GM18907 (cell line): ENCODE data around the gene TSC2.

Experiments used
- ATAC-seq: cut with Tn5 transposase; IDR thresholded peaks from one replicate; pipeline ENCODE4 v1.9.1; 2021; ENCODE audit warnings: mild to moderate bottlenecking, moderate library complexity; ENCODE audit not compliant: unreplicated experiment

The TSC2 gene

DNA sequence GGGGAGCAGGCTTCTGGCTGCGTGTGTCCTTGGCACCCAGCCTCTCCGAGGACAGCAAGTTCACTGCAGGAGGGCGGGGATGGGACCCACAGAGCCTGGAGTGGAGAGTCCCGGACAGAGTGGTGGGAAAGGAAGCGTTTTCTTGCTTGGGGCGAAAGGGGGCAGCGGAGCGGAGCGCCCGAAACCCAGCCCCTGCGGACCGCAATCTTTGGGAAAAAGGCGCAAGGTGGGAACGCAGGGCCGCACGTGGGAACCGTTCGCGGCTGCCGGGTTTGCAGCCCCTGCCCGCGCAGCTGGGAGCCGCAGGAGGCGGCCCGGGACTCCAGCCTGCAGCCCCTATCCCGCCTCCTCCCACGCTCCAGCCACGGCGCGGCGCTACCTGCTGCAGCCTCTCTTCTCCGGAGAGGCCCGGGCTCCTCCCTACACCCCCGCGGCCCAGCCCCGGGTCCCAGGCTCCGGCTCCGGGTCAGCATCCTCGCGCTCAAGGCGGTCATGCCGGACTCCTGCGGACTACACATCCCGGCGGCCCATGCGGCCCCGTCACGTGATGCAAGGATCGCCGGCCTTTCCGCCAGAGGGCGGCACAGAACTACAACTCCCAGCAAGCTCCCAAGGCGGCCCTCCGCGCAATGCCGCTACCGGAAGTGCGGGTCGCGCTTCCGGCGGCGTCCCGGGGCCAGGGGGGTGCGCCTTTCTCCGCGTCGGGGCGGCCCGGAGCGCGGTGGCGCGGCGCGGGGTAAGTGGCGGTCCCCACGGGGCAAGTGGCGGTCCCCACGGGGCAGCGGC is at the start of gene TSC2, which contains the start of gene NTHL1:
TSC2 (plus strand) TSS at position 656 of the 786 bp plus-strand sequence. CDS start 631 bp downstream, outside the sequence.
NTHL1 (minus strand) TSS at position 505 of the 786 bp plus-strand sequence; CDS start at position 494, 11 bp downstream.
- ATAC-seq, result peak; percentile 88

DNA sequence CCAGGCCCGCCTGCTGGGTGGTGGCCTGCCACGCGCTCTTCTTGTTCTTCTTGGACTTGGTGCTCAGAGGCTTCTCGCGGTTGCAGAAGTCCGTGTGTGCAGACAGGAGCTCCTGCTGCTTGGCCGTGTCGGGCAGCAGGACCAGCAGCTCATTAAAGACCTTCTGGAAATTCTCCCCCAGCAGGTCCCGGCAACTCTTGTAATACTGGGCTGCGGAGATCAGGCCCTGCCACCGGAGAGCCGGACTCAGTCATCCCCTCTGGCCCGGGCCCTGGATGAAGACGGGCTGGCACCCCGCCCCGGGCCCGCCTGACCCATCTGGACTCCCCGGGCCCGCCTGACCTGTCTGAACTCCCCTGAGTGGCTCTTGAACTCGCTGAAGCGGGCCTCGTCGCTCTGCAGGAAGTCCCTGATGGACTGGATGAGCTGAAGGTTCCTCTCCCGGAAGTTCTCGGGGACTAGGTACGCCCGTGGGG is 49.4 kb upstream of the TSC2 start:
- no peak for ATAC-seq

DNA sequence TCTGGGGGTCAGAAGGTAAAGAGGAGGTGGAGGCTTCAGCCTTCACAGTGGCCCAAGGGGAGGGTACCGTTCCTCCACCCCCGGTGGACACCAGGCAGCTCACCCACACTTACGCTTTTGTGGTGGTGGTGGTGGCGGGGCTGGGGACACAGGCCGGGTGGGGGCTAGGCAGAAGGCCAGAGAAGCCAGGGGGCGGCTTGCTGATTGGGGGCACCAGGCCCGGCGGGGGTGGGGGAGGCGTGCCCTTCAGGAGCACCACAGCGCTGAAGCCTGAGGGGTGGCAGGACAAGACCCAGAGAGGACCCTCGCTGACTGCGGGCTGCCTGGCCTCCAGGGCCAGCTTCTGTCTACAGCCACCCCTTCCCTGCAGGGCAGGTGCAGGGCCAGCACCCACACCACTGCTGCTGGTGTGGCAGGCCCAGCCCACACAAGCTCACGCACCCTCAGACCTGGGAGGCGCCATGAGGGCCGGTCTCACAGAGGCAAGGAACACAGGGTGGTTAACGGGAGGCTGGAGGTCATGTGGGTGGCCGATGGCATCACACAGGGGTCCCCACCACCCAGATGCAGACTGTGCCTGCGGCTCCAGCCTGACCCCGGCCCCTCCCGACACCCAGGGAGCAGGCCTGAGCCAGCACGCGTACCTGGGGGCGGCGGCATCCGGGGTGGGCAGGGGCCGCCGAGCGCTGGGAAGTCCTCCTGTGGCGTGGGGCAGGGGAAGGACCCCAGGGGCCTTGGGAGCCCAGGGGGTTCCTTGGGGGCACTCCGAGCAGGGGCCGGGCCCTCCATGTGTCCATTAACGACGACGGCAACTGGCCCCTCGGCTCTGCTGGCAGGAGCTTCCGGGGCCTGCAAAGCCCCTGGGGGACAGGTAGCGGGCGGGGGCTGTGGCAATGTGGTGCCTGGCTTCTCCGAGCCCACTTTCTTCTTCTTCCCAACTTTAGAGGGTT is 48.7 kb upstream of the TSC2 start:
- ATAC-seq, result no peak

DNA sequence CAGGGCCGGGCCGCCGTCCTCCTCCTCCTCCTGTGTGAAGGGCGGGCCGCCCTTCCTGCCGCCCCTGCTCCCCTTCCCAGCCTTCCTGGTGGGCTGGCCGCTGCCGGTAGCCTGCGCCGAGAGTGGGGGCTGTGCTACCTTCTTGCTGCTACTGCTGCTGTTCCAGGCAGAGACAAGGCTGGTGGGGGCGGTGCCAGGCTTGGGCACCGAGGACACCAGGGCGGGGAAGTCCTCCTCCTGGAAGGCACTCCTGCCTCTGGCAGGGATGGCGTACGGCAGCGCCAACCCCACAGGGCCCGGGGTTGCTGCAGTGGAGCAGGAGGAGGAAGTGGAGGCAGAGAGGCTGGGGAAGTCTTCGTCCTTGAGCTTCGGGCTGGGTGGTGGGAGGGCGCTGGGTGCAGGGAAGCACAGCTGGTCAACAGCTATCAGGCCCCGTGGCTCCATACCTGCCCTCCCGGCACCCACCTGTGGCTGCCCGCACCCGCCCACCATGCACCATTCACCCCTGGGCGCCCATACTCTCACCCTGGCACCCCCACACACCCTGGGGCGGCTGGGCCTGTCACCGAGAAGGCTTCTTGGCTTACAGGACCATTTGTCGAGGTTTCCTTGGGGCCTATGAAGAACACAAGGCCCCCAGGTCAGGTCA is 47.8 kb upstream of the TSC2 start:
- ATAC-seq, result no peak

DNA sequence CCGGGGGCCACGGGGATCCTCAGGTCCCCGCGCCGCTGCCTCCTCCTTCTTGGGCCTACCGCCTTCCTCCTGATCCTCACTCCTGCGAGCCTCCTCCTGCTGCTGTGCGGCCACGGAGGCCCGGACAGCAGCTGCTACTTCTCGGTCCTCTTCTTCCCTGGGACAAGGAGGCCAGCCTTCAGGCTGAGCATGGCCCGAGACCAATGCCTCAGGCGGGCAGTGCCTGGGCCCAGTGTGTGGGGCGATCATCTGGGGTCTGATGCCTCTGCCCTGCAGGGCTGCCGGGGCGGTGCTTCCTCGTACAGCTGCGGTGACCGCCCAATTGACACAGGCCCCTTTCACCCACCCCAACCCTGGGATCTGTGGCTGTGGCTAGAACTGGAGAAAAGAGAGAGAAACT is 46.8 kb upstream of the TSC2 start:
- no peak for ATAC-seq

DNA sequence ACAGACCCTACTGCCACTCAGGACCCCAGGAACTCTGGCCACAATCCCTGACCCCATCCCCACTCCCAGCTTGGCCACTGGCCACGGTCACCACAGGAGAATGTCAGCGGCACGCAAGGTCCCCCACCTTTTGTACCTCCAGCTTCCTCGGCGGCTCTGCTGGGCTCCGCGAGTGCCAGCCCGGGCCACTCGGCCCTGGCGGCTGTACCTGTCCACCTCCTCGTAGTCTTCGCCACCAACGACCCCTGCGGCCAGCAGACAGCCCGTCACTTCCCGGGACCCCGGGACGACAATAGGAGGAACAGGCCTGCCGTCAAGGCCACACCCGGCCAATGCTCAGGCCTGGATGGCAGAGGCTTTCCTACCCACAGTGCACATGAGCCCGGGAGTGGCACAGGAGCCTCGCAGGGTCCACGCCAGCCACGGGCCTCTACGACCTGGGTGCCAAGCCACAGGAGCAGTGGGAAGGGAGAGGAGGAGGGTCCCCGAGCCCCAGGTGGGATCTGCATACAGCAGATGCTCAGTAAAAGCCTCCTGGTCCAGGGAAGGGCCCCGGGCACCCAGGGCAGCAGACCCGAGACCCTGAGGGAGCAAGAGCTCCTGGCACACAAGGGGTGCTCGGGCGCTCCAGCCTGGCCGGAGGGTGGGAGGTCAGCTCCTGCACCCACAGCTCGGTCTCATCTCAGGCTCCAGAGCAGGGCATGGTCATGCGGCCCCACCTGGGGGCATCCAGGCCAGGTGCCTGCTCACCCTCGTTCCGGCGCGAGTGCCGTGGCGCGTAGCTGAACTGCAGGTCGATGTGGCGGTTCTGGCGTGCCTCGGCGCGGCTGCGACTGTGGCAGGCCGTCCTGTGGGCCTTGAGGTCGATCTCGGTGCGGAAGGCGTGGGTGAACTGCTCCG is 46.1 kb upstream of the TSC2 start:
- no peak for ATAC-seq

DNA sequence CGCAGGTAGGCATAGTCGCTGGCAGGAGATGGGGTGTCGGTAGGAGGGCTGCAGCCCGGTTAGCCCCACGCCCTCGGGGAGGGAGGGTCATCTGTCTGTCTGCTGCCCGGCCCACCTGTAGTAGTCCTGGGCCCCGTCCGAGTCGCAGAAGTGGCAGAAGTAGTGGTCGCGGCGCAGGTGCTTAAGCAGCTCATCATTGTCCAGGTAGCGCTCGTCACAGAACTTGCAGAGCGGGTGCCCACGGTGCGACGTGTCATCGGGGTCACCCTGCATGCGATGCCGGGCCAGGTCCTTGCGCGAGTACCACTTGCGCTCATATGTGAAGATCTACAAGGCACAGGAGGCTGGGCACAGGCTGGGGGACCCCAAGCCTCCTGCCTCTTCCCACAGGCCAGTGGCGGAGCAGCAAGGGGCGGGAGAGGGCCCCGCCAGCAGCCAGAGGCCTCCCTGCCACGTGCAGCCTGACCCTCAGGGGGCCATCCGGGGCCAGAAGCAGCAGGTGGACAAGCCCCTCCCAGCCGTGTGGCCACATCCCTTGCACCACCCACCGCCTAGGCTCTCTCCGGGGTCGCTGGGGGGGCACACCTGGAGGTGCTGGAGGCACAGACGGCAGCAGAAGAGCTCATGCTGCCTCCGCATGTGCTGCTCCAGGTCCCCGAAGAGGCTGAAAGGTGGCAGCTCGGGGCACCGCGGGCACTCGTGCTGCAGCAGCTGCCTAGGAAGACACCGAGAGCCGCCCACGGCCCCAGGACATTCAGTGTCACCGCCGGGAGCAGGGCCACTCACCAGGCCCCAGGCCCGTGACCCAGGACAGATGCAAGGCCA is 45.2 kb upstream of the TSC2 start:
- ATAC-seq, result no peak

DNA sequence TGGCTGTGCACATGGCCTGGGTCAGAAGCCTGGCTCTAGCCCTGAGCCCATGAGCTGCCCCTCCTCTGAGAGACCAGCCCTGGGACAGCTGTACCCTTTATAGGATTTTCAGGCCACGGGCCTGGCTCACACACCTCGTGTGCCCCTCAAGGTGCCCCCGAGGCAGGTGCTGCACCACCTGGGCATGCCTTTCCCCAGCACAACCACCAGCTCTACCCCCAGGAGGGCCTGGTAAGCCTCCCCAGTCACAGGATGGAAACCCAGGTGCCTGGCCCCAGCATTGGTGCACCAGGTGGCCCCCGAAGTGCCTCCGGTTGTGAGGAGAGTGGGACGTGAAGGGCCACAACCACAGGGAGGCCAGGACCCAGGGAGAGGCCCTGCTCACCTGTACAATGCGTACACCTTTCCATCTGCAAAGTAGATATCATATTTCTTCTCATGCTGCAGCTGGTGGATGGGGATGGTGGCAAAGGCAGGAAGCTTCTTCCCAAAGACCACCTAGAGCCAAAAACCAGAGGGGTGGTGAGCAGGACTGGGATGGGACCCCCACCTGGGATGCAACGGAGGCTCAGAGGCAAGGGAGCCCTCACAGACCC is 44.5 kb upstream of the TSC2 start:
- no peak for ATAC-seq

DNA sequence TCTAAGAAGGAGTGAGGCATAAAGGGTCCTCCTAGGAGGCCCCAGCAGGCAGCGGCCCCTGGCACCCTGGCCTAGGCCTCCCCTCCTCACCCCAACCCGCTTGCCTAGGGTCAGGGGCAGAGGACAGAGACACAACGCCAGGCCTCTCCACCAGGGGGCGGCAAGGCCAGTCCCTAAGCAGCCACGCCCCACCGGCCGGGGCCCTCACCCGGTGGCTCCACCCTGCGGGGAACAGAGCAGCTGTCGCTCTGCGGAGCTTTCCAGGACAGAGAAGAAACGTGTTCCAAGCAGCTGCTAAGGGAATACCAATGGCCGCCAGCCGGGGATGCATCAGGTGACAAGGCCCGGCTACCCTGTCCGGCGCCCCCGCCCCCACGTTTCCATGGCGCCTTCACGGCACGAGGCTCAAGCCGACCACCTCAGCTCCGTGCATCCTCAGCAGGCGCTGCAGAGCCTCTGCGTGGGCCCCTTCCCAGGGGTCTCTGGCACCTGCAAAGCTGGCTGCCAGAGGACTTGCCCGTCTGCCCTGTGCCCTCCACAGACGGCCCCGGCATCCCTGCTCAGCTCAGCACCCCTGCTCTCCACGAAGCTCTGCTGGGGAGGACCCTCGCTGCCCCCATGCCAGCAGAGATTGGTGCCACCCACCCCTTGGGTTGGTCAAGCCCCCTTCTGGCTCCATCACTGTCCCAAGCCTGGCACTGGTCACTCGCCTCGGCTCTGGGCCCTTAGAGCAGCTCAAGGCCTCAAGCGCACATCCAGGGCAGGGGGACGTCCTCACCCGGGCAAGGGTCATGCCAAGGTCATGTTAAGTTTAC is 43.8 kb upstream of the TSC2 start:
- ATAC-seq, result peak; percentile 59

DNA sequence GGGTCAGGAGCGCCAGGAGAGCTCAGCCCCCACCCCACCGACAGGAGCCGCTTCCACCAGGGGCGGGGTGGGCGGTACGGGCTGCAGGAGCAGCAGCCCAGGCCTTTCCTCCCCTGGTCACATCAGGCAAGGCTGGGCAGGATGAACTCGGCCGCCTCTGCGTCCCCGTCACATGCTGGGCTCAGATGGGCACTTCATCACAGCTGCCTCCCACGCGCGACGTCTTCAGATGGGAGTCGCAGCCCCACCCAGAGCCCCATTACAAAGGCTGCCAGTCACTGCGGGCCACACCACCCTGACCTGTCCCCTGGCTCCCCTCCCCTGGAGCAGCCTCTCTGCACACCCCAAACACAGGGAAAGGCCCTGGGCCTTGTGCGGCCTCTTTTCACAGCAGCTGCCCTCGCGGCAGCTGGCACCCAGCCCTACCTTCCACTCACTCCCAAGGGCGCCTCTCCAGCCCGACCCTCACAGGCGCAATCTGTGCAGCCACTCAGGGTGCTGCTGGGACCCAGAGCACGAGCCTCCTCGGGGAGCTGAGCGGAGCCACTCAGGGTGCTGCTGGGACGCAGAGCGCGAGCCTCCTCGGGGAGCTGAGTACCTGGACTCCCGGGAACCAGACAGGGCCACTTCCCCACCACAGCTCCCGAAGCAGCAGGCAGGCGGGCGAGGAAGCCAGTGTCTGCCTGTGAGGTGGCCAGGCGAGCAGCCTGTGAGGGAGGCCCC is 42.8 kb upstream of the TSC2 start:
- ATAC-seq, result no peak

DNA sequence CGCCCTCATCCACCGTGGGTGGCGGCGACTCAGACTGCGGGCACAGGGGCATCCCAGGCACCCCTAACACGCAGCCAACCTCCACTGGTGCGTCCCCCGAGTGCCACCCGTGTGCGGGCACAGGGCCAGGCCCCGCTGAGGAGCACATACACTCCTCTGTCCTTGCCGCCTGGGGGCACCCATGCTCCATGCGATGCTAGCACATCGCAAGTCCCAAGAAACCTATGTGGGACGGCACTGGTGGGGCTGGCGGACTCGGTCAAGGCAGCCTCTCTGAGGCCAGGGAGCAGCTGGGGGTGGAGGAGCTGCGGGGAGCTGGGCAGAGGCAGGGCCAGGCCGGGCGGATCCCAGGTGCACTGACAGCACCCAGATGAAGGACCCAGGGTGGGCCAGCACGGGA is 42.1 kb upstream of the TSC2 start:
- ATAC-seq, result no peak

DNA sequence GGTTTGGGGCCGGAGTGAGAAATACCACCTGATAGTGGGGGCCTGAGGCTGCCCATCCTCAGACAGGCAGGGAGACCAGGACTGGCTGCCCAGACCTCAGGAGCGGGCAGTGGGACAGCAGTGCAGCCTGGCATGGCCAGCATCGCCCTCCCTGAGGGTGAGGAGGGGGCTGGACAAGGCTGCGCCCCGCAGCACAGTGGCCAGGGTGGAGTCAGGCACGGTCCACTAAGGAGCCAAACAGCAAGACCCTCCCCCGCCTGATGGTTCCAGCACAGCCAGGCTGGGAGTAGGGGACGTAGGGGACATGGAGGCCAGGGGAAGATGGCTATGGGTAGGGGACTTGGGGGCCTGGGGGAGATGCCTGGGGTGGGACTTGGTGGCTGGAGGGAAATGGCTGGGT is 41.5 kb upstream of the TSC2 start:
- ATAC-seq, result no peak

DNA sequence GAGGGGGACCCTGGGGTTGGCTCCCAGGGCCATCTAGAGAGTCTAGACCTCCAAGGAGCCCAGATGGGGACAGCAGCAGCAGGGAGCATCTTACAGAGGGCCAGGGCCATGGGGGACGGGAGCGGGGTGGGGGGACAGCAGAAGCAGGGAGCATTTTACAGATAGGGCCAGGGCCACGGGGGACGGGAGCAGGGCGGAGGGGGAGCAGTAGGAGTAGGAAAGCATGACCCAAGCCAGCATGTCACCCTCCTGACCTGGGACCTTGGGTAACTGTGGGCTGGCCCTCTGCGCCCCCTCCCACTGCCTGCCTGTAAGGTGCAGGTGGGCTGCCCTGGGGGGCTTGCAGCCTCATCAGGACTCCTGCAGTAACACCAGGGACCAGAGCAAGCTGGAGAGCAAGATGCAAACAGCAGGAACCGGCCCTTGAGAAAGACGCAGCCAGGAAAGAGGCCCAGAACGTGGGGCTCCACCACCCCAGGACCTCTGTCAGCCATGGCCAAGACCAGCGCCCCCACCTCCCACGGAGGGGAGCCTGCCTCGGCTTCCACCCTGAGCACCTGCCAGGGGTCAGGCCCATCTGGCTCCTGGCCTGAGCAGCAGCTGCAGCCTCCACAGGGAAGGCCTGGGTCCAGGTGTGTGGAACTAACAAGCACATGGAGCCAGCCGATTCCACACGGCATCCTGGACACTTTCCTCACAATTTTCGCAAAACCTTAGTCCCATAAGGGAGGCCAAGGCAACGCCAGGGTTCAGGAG is 40.5 kb upstream of the TSC2 start:
- no peak for ATAC-seq

DNA sequence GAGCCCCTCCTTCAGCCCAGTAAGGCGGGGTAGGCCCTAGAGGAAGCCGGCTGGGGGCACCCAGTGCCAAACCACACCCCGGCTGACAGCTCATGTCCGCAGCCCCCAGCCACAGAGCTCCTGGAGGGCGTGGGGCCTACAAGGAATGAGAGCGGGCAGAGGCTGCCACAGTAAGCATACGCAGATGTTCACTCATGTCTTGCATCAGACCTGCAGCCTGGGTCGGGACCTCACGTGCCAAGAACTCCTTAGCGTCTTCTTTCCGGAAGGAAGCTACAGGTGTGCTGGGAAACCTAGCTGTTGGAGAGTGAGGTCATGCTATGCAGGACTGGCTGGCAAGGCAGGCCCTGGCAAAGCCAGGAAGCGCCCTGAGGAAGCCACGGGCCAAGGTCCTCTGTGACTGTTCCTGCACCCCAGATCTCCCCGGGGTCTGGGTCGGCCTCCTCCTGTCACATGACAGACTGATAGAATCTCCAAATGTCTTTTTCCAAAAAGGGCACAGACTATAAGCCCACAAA is 39.7 kb upstream of the TSC2 start:
- no peak for ATAC-seq

DNA sequence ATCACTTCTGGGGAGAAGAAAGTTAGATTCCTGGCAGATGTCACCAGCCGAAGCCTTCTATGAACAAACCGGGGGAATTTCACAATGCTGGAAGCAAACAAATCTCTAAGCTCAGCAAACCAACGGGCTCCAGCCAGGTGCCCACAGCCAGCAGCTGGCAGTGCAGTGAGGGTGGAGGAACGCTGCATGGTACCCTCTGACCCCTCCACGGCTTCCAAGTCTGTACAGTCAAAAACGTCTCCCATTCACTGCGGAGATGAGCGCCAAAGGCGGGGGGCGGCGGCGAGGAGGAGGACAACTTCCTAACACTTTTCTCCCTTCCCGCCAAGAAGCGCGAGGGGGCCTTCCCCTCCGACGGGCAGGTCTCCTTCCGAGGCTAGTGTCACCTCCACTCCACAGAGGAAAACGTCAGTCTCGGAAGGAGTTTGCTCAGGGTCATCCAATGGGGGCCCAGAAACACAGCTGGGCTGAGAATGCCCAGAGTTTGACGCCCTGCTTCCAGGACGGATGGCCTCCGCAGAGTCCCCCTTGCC is 39.1 kb upstream of the TSC2 start:
- peak; percentile 4 for ATAC-seq

DNA sequence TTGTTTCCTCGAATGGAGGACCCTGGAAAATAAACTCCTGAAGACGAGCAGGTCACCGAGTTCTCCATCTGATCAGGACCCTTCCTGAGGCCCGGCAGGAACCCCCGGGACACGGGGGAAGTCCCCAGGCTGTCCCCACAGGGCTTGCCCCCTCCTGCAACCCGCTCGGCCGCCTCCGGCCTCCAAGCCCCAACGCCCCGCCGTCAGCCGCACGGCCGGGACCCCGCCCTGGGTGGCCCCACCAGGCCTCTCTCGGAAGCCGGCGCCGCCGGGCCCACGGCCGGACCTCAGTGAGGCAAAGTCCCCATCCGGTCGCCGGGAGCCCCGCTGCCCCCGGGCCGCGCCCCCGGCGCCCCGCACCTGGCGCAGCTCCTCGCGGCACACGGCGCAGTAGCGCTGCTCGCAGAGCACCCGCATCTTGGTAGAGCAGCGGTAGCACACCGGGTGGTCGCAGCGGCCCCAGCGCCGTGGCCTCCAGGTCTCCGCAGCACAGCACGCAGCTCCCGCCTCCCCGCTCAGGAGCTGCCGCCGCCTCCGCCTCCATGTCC is 38.5 kb upstream of the TSC2 start:
- peak; percentile 34 for ATAC-seq
